Hepatocyte (in vitro differentiated cells): ENCODE data around the gene PNMA1. TPM values are rescaled to one million over a fixed set of nuclear protein-coding genes. Genes with fewer than 3 reads are reported as not detected.
A peak's percentile ranks its signal among the peaks of the same experiment; 100 is the strongest.

Experiments
- DNase-seq: peaks from one replicate; pipeline ENCODE4 v3.0.0-alpha.2; 2016; ENCODE audit warnings: low spot score
- H2AFZ ChIP-seq: fragments of 200-600 bp; sonication (generic); 2 replicates; pipeline ENCODE4 v1.6.0; 2016; ENCODE audit warnings: antibody characterized with exemption, mild to moderate bottlenecking
- H3K27ac ChIP-seq: fragments of 200-600 bp; sonication (generic); 2 replicates; pipeline ENCODE4 v1.5.1; 2016; ENCODE audit warnings: mild to moderate bottlenecking
- H3K27me3 ChIP-seq: fragments of 200-600 bp; sonication (generic); 2 replicates; pipeline ENCODE4 v1.6.1; 2016
- H3K36me3 ChIP-seq: fragments of 200-600 bp; sonication (generic); replicated peaks from 2 replicates; pipeline ENCODE4 v1.5.1; 2016; ENCODE audit warnings: low read depth; ENCODE audit not compliant: insufficient read depth
- H3K4me1 ChIP-seq: fragments of 200-600 bp; sonication (generic); 2 replicates; pipeline ENCODE4 v1.5.1; 2016; ENCODE audit warnings: mild to moderate bottlenecking, moderate library complexity; ENCODE audit not compliant: insufficient read depth
- H3K4me2 ChIP-seq: fragments of 200-600 bp; sonication (generic); 2 replicates; pipeline ENCODE4 v1.6.0; 2016
- H3K4me3 ChIP-seq: fragments of 200-600 bp; sonication (generic); 2 replicates; pipeline ENCODE4 v1.5.1; 2016; ENCODE audit warnings: mild to moderate bottlenecking
- H3K79me2 ChIP-seq: fragments of 200-600 bp; sonication (generic); 2 replicates; pipeline ENCODE4 v1.6.0; 2017; ENCODE audit warnings: mild to moderate bottlenecking
- H3K9me2 ChIP-seq: fragments of 200-600 bp; sonication (generic); replicated peaks from 2 replicates; pipeline ENCODE4 v1.6.0; 2017; ENCODE audit warnings: mild to moderate bottlenecking; ENCODE audit not compliant: insufficient read depth
- H3K9me3 ChIP-seq: fragments of 200-600 bp; sonication (generic); 2 replicates; pipeline ENCODE4 v1.5.1; 2016; ENCODE audit warnings: low read depth, mild to moderate bottlenecking
- H4K20me1 ChIP-seq: fragments of 200-600 bp; sonication (generic); 2 replicates; pipeline ENCODE4 v1.6.0; 2016; ENCODE audit warnings: mild to moderate bottlenecking; ENCODE audit not compliant: insufficient read depth, poor library complexity, severe bottlenecking
- CTCF ChIP-seq: fragments of 200-600 bp; sonication (generic); IDR thresholded peaks from 2 replicates; pipeline ENCODE4 v1.5.1; 2016; ENCODE audit warnings: antibody characterized with exemption, mild to moderate bottlenecking; ENCODE audit not compliant: poor library complexity
- EZH2 ChIP-seq: fragments of 200-600 bp; sonication (generic); IDR thresholded peaks from 2 replicates; pipeline ENCODE4 v1.6.1; 2016; ENCODE audit warnings: antibody characterized with exemption, mild to moderate bottlenecking, borderline replicate concordance
- EZH2phosphoT487 ChIP-seq: fragments of 200-600 bp; sonication (generic); IDR thresholded peaks from one replicate; pipeline ENCODE4 v1.6.1; 2018; ENCODE audit warnings: antibody characterized with exemption, mild to moderate bottlenecking, low read depth, moderate library complexity; ENCODE audit not compliant: unreplicated experiment, severe bottlenecking
- WGBS: methylation state at CpG from one replicate; pipeline ENCODE4 v1.1.6; 2016; ENCODE audit warnings: low lambda C conversion rate; ENCODE audit errors: missing lambda C conversion rate; 5-methylcytosine and 5-hydroxymethylcytosine counted together
- polyA plus RNA-seq: library from polyadenylated mRNA; unstranded; fragments of >200 nt; fragmentation: Nextera tagmentation; extraction: Ambion mirVana; gene quantifications from 2 replicates; pipeline ENCODE4 v1.2.1, GENCODE V29; 2016
- total RNA-seq: library from RNA; depleted of rRNA; stranded (reverse); fragments of >200 nt; gene quantifications from 2 replicates; pipeline ENCODE4 v1.2.3, GENCODE V29; 2014

Gene PNMA1
- total and polyA plus RNA-seq, 2 experiments from 2014 or later: 27.3 to 45.7 TPM

- Histone ChIP-seq H3K9me2 (no peaks in the 10 kb centered on the region), H4K20me1 (peaks cover 69% of the 10 kb centered on the region), H3K9me3 (no peaks in the 10 kb centered on the region), H2AFZ (no peak overlapping the region), H3K4me2 (peak overlapping the region; percentile 95), H3K27ac (peak overlapping the region; percentile 99), H3K27me3 (no peaks in the 10 kb centered on the region), H3K79me2 (peaks cover 85% of the 10 kb centered on the region), H3K36me3 (no peaks in the 10 kb centered on the region), H3K4me1 (peaks cover 75% of the 10 kb centered on the region), H3K4me3 (no peak overlapping the region)
- DNase-seq: no peak
- TF ChIP-seq EZH2: no peak
- TF ChIP-seq EZH2phosphoT487: no peak
- TF ChIP-seq CTCF: no peak
- 96% methylated on average over 1 of the region's 1 CpG for WGBS
Observed at GRCh38 chr14:73757381-73757780, 43.2 kb upstream of the PNMA1 start.

GRCh38 chr14:73755434-73756014 lies 41.3 kb upstream of the PNMA1 start:
- TF ChIP-seq EZH2phosphoT487 (no peak), EZH2 (no peak), CTCF (no peak)
- H3K4me2 ChIP-seq: peak overlapping the region; percentile 71

GRCh38 chr14:73754911-73755360 lies 40.8 kb upstream of the PNMA1 start:
- H3K4me3 ChIP-seq: no peak overlapping the region
- 32% methylated on average over 8 of the region's 8 CpGs for WGBS
- no peak overlapping the region for H2AFZ ChIP-seq
- H3K36me3 ChIP-seq: no peaks in the 10 kb centered on the region
- H3K27me3 ChIP-seq: no peaks in the 10 kb centered on the region
- no peaks in the 10 kb centered on the region for H3K9me3 ChIP-seq
- peak; percentile 65 for DNase-seq
- peak overlapping the region; percentile 71 for H3K4me2 ChIP-seq
- H3K79me2 ChIP-seq: peaks cover 92% of the 10 kb centered on the region
- H3K4me1 ChIP-seq: peaks cover 68% of the 10 kb centered on the region
- peaks cover 93% of the 10 kb centered on the region for H4K20me1 ChIP-seq
- no peaks in the 10 kb centered on the region for H3K9me2 ChIP-seq
- peak overlapping the region; percentile 89 for H3K27ac ChIP-seq
- no peak for TF ChIP-seq EZH2
- TF ChIP-seq EZH2phosphoT487: no peak
- no peak for TF ChIP-seq CTCF

More at GRCh38 chr14:73755434-73756014, 41.3 kb upstream of the PNMA1 start:
- Histone ChIP-seq H3K9me2 (no peaks in the 10 kb centered on the region), H3K36me3 (no peaks in the 10 kb centered on the region), H3K4me3 (no peak overlapping the region), H3K79me2 (peaks cover 86% of the 10 kb centered on the region), H2AFZ (no peak overlapping the region), H3K9me3 (no peaks in the 10 kb centered on the region), H3K4me1 (peaks cover 63% of the 10 kb centered on the region), H4K20me1 (peaks cover 87% of the 10 kb centered on the region), H3K27ac (peak overlapping the region; percentile 89), H3K27me3 (no peaks in the 10 kb centered on the region)
- WGBS: 53% methylated on average over 5 of the region's 5 CpGs
- no peak for DNase-seq
